K562 (cell line): ENCODE measurements around the gene SULT2B1. TPM values are rescaled to one million over a fixed set of nuclear protein-coding genes. Genes with fewer than 3 reads are reported as not detected.

Experiments
- ATF1 ChIP-seq, 2 experiments: fragments of 450-650 bp in 1 of 2; IDR thresholded peaks; 2 replicates each; pipeline ENCODE4 v1.6.1; 2016; ENCODE audit warnings: missing compliant biosample characterization in 1 of 2, missing genetic modification characterization in 1 of 2
- CHD4 ChIP-seq: fragments of 200-600 bp; sonication (generic); IDR thresholded peaks from 3 replicates; pipeline ENCODE4 v1.6.1; 2012; ENCODE audit warnings: low read depth, mild to moderate bottlenecking, mixed read lengths, low read length, inconsistent platforms; ENCODE audit not compliant: insufficient read depth, insufficient replicate concordance, poor library complexity, severe bottlenecking
- EGR1 ChIP-seq: fragments of 450-650 bp; conservative IDR thresholded peaks from 2 replicates; pipeline ENCODE4 v1.6.1; 2017; ENCODE audit warnings: mild to moderate bottlenecking
- FOXJ3 ChIP-seq: sonication (generic); formaldehyde crosslinking; IDR thresholded peaks from 2 replicates; pipeline ENCODE4 v1.4.0; 2020; ENCODE audit warnings: mild to moderate bottlenecking, missing genetic modification reagents
- GABPB2 ChIP-seq: fragments of 250-450 bp; sonication (Bioruptor Pico); conservative IDR thresholded peaks from 2 replicates; pipeline ENCODE4 v1.5.1; 2021; ENCODE audit warnings: mild to moderate bottlenecking
- IFI16 ChIP-seq: fragments of 250-450 bp; sonication (Bioruptor Pico); IDR thresholded peaks from 2 replicates; pipeline ENCODE4 v2.1.2; 2022; ENCODE audit warnings: mild to moderate bottlenecking, inconsistent platforms
- MTA3 ChIP-seq: fragments of 450-650 bp; formaldehyde crosslinking; IDR thresholded peaks from 2 replicates; pipeline ENCODE4 v1.6.1; 2017; ENCODE audit warnings: mild to moderate bottlenecking, borderline replicate concordance
- NR4A1 ChIP-seq, 2 experiments: fragments of 250-450 bp in 1 of 2; fragments of 450-650 bp in 1 of 2; sonication (Bioruptor Pico) in 1 of 2; IDR thresholded peaks; 2 replicates each; pipeline versions ENCODE4 v1.4.0 to v1.6.1; 2016 to 2020; ENCODE audit warnings: mild to moderate bottlenecking in 2 of 2, missing compliant biosample characterization in 1 of 2, missing genetic modification characterization in 1 of 2, moderate library complexity in 1 of 2
- POLR2H ChIP-seq: IDR thresholded peaks from 2 replicates; pipeline ENCODE4 v1.6.1; 2016; ENCODE audit warnings: missing genetic modification characterization, low read depth, mild to moderate bottlenecking, control low read depth, missing compliant biosample characterization, moderate library complexity
- TAF1 ChIP-seq: IDR thresholded peaks from 2 replicates; pipeline ENCODE4 v1.6.1; 2011; ENCODE audit warnings: mild to moderate bottlenecking, low read length, moderate library complexity; ENCODE audit not compliant: insufficient read depth, control insufficient read depth, severe bottlenecking; ENCODE audit errors: extremely low read depth
- TBL1XR1 ChIP-seq, 2 experiments: IDR thresholded peaks; 2 replicates each; pipeline ENCODE4 v1.6.1; 2012; ENCODE audit warnings: improper control_type of control experiment in 2 of 2, low read length in 2 of 2, mild to moderate bottlenecking in 1 of 2
- ZBTB7A ChIP-seq: IDR thresholded peaks from 2 replicates; pipeline ENCODE4 v1.6.1; 2011; ENCODE audit warnings: low read depth, mild to moderate bottlenecking, low read length, moderate library complexity, borderline replicate concordance; ENCODE audit not compliant: control insufficient read depth
- ZFP1 ChIP-seq: fragments of 450-650 bp; formaldehyde crosslinking; IDR thresholded peaks from 2 replicates; pipeline ENCODE4 v1.4.0; 2020; ENCODE audit warnings: mild to moderate bottlenecking, mixed read lengths
- ZNF121 ChIP-seq: sonication (generic); formaldehyde crosslinking; conservative IDR thresholded peaks from 2 replicates; pipeline ENCODE4 v1.8.0; 2022; ENCODE audit warnings: missing genetic modification reagents
- polyA plus RNA-seq, 8 experiments: library from polyadenylated mRNA; depleted of rRNA in 4 of 8; stranded (reverse) in 5 of 8; unstranded in 3 of 8; fragments of >200 nt; fragmentation: Nextera tagmentation in 2 of 8; fragmentation: Illumina TruSeq in 1 of 8; extraction: Ambion mirVana in 2 of 8; extraction: Trizol in 1 of 8; gene quantifications; 2 replicates each; pipeline versions ENCODE4 v1.2.1 to v1.2.3, GENCODE V29; 2011 to 2014; ENCODE audit warnings: inconsistent platforms in 1 of 8, missing spikeins in 1 of 8
- total RNA-seq, 7 experiments: library from RNA; depleted of rRNA in 6 of 7; stranded (reverse); fragments of >200 nt in 6 of 7; fragmentation: Illumina TruSeq in 2 of 7; extraction: Trizol in 2 of 7; gene quantifications; 2 replicates each; pipeline versions ENCODE4 v1.2.1 to v1.2.3, GENCODE V29; 2011 to 2021; ENCODE audit warnings: low replicate concordance in 1 of 7
- TF ChIP-seq, protein P1 (sequence below): fragments of 150-350 bp; IDR thresholded peaks from 2 replicates; pipeline ENCODE4 v1.6.1; 2014; ENCODE audit warnings: low read depth, mild to moderate bottlenecking, low read length, borderline replicate concordance
- TF ChIP-seq, protein P2 (sequence below), 3 experiments: IDR thresholded peaks in 2 of 3; conservative IDR thresholded peaks in 1 of 3; 2 replicates each; pipeline ENCODE4 v1.5.1; 2011 to 2012; ENCODE audit warnings: low read length in 3 of 3, mild to moderate bottlenecking in 3 of 3, control low read depth in 2 of 3, improper control_type of control experiment in 1 of 3, inconsistent platforms in 1 of 3, low read depth in 1 of 3, mixed read lengths in 1 of 3, moderate library complexity in 1 of 3; ENCODE audit not compliant: insufficient read depth in 2 of 3
- TF ChIP-seq, protein P3 (sequence below): fragments of 250-450 bp; sonication (Bioruptor Pico); IDR thresholded peaks from 2 replicates; pipeline ENCODE4 v1.8.0; 2021; ENCODE audit warnings: moderate library complexity, mild to moderate bottlenecking, inconsistent platforms

The SULT2B1 gene
- total and polyA plus RNA-seq, 9 of the 15 experiments (the other 6 are each of a cell fraction or from before 2014, with no cell fraction given): 0.09 to 0.62 (median 0.22) TPM; not detected in 2

DNA sequence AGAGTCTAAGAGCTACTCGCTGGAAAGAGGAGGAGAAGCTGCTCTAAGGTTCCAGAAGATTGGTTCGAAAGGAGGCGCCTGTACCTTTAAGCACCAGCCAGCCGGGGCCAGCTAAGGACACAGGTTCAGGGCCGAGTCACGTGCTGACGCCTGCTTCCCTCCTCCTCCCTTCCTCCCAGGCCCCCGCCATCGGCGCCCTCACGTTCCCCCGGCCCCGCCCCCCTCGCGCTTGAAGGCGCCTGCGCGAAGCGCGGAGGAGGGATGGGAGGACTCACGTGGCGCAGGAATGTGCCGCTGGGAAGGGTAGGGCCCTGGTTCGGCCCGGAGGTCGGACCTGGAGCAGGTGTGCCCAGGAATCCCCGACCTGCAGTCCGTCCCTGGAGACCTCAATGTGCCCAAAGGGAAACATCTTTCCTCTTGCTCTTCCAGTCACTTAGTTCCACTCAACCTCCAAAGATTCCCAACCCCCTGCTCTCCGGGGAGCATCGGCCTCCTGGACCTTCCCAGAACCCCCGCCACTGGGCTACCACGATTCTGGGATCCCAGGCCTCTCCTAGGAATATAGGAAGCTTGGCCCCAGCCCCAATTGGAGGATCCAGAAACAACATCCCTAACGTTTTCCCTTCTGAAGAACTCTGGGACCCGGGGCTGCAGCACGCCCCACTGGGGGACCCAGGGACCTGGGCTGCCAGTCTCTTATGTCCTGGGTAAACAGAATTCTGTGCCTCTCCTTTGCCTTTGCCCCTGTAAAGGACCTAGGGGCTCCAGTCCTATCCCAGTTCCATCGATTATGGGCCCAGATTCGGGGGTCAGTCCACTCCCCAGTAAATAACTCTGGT, 82.7 kb downstream of the SULT2B1 start (continued):
- TF ChIP-seq CHD4 (peak; percentile 33), ZBTB7A (peak; percentile 30; the same call in 1 of the 2 replicates), ZNF121 (no peak), FOXJ3 (CRISPR knock-in tag) (no peak), TBL1XR1 (IDR thresholded peaks at IDR 0.05; ENCODE audit: low read length in 2 of 2) (peak in 1 of 2 experiments; percentile 70; a peak in 2 of 4 replicates), IFI16 (CRISPR knock-in tag) (no peak), MTA3 (peak; percentile 38; the same call in 1 of the 2 replicates), ZFP1 (CRISPR knock-in tag) (peak; percentile 70; the same call in 1 of the 2 replicates), EGR1 (peak; percentile 82), ATF1 (CRISPR knock-in tag; IDR thresholded peaks at IDR 0.05) (no peak), ATF1 (tag; IDR thresholded peaks at IDR 0.05) (peak; percentile 55), NR4A1 (CRISPR knock-in tag; IDR thresholded peaks at IDR 0.05) (peak; percentile 85; the same call in 1 of the 2 replicates), NR4A1 (tag; IDR thresholded peaks at IDR 0.05) (0 out of 2 replicates have a peak, but pooled peaks have one; percentile 47), POLR2H (tag) (peak; percentile 62; the same call in 1 of the 2 replicates), TAF1 (peak; percentile 34), GABPB2 (no peak)
- TF ChIP-seq, protein P1, sequence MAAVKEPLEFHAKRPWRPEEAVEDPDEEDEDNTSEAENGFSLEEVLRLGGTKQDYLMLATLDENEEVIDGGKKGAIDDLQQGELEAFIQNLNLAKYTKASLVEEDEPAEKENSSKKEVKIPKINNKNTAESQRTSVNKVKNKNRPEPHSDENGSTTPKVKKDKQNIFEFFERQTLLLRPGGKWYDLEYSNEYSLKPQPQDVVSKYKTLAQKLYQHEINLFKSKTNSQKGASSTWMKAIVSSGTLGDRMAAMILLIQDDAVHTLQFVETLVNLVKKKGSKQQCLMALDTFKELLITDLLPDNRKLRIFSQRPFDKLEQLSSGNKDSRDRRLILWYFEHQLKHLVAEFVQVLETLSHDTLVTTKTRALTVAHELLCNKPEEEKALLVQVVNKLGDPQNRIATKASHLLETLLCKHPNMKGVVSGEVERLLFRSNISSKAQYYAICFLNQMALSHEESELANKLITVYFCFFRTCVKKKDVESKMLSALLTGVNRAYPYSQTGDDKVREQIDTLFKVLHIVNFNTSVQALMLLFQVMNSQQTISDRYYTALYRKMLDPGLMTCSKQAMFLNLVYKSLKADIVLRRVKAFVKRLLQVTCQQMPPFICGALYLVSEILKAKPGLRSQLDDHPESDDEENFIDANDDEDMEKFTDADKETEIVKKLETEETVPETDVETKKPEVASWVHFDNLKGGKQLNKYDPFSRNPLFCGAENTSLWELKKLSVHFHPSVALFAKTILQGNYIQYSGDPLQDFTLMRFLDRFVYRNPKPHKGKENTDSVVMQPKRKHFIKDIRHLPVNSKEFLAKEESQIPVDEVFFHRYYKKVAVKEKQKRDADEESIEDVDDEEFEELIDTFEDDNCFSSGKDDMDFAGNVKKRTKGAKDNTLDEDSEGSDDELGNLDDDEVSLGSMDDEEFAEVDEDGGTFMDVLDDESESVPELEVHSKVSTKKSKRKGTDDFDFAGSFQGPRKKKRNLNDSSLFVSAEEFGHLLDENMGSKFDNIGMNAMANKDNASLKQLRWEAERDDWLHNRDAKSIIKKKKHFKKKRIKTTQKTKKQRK: no peak
- TF ChIP-seq, protein P2, sequence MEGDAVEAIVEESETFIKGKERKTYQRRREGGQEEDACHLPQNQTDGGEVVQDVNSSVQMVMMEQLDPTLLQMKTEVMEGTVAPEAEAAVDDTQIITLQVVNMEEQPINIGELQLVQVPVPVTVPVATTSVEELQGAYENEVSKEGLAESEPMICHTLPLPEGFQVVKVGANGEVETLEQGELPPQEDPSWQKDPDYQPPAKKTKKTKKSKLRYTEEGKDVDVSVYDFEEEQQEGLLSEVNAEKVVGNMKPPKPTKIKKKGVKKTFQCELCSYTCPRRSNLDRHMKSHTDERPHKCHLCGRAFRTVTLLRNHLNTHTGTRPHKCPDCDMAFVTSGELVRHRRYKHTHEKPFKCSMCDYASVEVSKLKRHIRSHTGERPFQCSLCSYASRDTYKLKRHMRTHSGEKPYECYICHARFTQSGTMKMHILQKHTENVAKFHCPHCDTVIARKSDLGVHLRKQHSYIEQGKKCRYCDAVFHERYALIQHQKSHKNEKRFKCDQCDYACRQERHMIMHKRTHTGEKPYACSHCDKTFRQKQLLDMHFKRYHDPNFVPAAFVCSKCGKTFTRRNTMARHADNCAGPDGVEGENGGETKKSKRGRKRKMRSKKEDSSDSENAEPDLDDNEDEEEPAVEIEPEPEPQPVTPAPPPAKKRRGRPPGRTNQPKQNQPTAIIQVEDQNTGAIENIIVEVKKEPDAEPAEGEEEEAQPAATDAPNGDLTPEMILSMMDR (IDR thresholded peaks at IDR 0.05 in 2 of 3, conservative IDR thresholded peaks at IDR 0.05 in 1 of 3; ENCODE audit: insufficient read depth in 2 of 3, low read depth in 1 of 3, low read length in 3 of 3): no peak
- TF ChIP-seq, protein P3, sequence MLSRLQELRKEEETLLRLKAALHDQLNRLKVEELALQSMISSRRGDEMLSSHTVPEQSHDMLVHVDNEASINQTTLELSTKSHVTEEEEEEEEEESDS: no peak
